GM12801 (cell line): Measurements from ENCODE around the gene NSD2.

Source experiments
- CTCF ChIP-seq: IDR thresholded peaks from one replicate; pipeline ENCODE4 v1.5.1; 2011; ENCODE audit warnings: control low read depth; ENCODE audit not compliant: insufficient read length; ENCODE audit errors: extremely low read depth

NSD2 gene

GRCh38 chr4:1871471-1872021 is 353 bp downstream of the NSD2 start:
- no peak for TF ChIP-seq CTCF

- no peak for TF ChIP-seq CTCF
These were observed 1.7 kb downstream of the NSD2 start for GRCh38 chr4:1872870-1873269.

- no peak for TF ChIP-seq CTCF
These were observed 2.1 kb downstream of the NSD2 start for GRCh38 chr4:1873291-1873690.

GRCh38 chr4:1873776-1874175 is 2.6 kb downstream of the NSD2 start:
- no peak for TF ChIP-seq CTCF

GRCh38 chr4:1874201-1874600 is 3.0 kb downstream of the NSD2 start:
- no peak for TF ChIP-seq CTCF

GRCh38 chr4:1879485-1879884 is 8.3 kb downstream of the NSD2 start:
- no peak for TF ChIP-seq CTCF

- no peak for TF ChIP-seq CTCF
These were observed 9.1 kb downstream of the NSD2 start for GRCh38 chr4:1880332-1880731.
